GM23338 (cell line): ENCODE data around the gene FBXO39. TPM values are rescaled to one million over a fixed set of nuclear protein-coding genes. Genes with fewer than 3 reads are reported as not detected.

Source experiments
- ATAC-seq: fragments of 200-7000 bp; cut with Tn5 transposase; 3 replicates; pipeline ENCODE4 v1.9.1; 2020
- DNase-seq: peaks from one replicate; pipeline ENCODE4 v3.0.0-alpha.2; 2015; ENCODE audit warnings: low spot score
- H2AFZ ChIP-seq: fragments of 200-600 bp; sonication (generic); 2 replicates; pipeline ENCODE4 v1.8.0; 2016; ENCODE audit warnings: antibody characterized with exemption, mild to moderate bottlenecking, moderate library complexity
- H3F3A ChIP-seq: fragments of 200-600 bp; sonication (generic); replicated peaks from 2 replicates; pipeline ENCODE4 v1.8.0; 2017; ENCODE audit warnings: antibody characterized with exemption, mixed run types, low read depth
- H3K27ac ChIP-seq: fragments of 200-600 bp; sonication (generic); 2 replicates; pipeline ENCODE4 v1.6.1; 2016; ENCODE audit warnings: low read depth
- H3K27me3 ChIP-seq: fragments of 200-600 bp; sonication (generic); 2 replicates; pipeline ENCODE4 v1.8.0; 2016; ENCODE audit warnings: mild to moderate bottlenecking, mixed run types, moderate library complexity; ENCODE audit not compliant: insufficient read depth
- H3K36me3 ChIP-seq: fragments of 200-600 bp; sonication (generic); 2 replicates; pipeline ENCODE4 v1.8.0; 2016; ENCODE audit warnings: mild to moderate bottlenecking; ENCODE audit not compliant: insufficient read depth
- H3K4me1 ChIP-seq: fragments of 200-600 bp; sonication (generic); 2 replicates; pipeline ENCODE4 v1.8.0; 2016; ENCODE audit warnings: mild to moderate bottlenecking, moderate library complexity; ENCODE audit not compliant: insufficient read depth
- H3K4me2 ChIP-seq: fragments of 200-600 bp; sonication (generic); 2 replicates; pipeline ENCODE4 v1.7.1; 2017; ENCODE audit warnings: mixed run types
- H3K4me3 ChIP-seq: fragments of 200-600 bp; sonication (generic); 2 replicates; pipeline ENCODE4 v1.6.1; 2016; ENCODE audit warnings: mixed run types
- H3K79me2 ChIP-seq: fragments of 200-600 bp; sonication (generic); replicated peaks from 2 replicates; pipeline ENCODE4 v1.8.0; 2017; ENCODE audit warnings: mild to moderate bottlenecking; ENCODE audit not compliant: insufficient read depth
- H3K9me2 ChIP-seq: fragments of 200-600 bp; sonication (generic); 2 replicates; pipeline ENCODE4 v1.8.0; 2017; ENCODE audit not compliant: insufficient read depth
- H4K20me1 ChIP-seq: fragments of 200-600 bp; sonication (generic); replicated peaks from 2 replicates; pipeline ENCODE4 v1.8.0; 2017; ENCODE audit warnings: mild to moderate bottlenecking; ENCODE audit not compliant: insufficient read depth
- H3K27ac Mint-ChIP-seq: 2 replicates; pipeline ENCODE4 v1.8.0; 2020; ENCODE audit warnings: inconsistent platforms, mild to moderate bottlenecking, moderate library complexity, mixed read lengths
- H3K27me3 Mint-ChIP-seq: 3 replicates; pipeline ENCODE4 v1.8.0; 2022; ENCODE audit warnings: low read depth, mild to moderate bottlenecking, moderate library complexity, mixed read lengths, inconsistent platforms; ENCODE audit not compliant: insufficient read depth, poor library complexity
- H3K36me3 Mint-ChIP-seq: 3 replicates; pipeline ENCODE4 v1.8.0; 2021; ENCODE audit warnings: low read depth, mild to moderate bottlenecking, inconsistent platforms, moderate library complexity, mixed read lengths
- H3K4me1 Mint-ChIP-seq: 3 replicates; pipeline ENCODE4 v1.8.0; 2020; ENCODE audit warnings: mild to moderate bottlenecking, inconsistent platforms, mixed read lengths
- H3K4me3 Mint-ChIP-seq: 3 replicates; pipeline ENCODE4 v1.8.0; 2021; ENCODE audit warnings: moderate library complexity, mild to moderate bottlenecking, inconsistent platforms, mixed read lengths
- H3K9me3 Mint-ChIP-seq: 3 replicates; pipeline ENCODE4 v1.8.0; 2020; ENCODE audit warnings: moderate library complexity, mild to moderate bottlenecking, inconsistent platforms, mixed read lengths
- CREB1 ChIP-seq: fragments of 250-450 bp; sonication (Bioruptor Pico); IDR thresholded peaks from 2 replicates; pipeline ENCODE4 v1.5.0; 2020; ENCODE audit warnings: low read depth, mild to moderate bottlenecking, moderate library complexity
- CTCF ChIP-seq, 2 experiments: fragments of 200-600 bp in 1 of 2; sonication (generic) in 1 of 2; conservative IDR thresholded peaks; 2 replicates each; pipeline versions ENCODE4 v1.5.1 to v1.6.1; 2016 to 2017; ENCODE audit warnings: antibody characterized with exemption in 2 of 2, low read depth in 2 of 2, mild to moderate bottlenecking in 2 of 2, moderate library complexity in 1 of 2
- ETS1 ChIP-seq: IDR thresholded peaks from 2 replicates; pipeline ENCODE4 v1.6.1; 2016; ENCODE audit warnings: antibody characterized with exemption
- EZH2 ChIP-seq: fragments of 200-600 bp; sonication (generic); IDR thresholded peaks from one replicate; pipeline ENCODE4 v1.8.0; 2017; ENCODE audit warnings: antibody characterized with exemption, mild to moderate bottlenecking, low read depth; ENCODE audit not compliant: unreplicated experiment
- EZH2phosphoT487 ChIP-seq: fragments of 200-600 bp; sonication (generic); IDR thresholded peaks from one replicate; pipeline ENCODE4 v1.8.1; 2018; ENCODE audit warnings: antibody characterized with exemption; ENCODE audit not compliant: unreplicated experiment
- JUNB ChIP-seq: IDR thresholded peaks from one replicate; pipeline ENCODE4 v1.6.1; 2016; ENCODE audit warnings: antibody characterized with exemption; ENCODE audit not compliant: unreplicated experiment
- NANOG ChIP-seq: IDR thresholded peaks from 2 replicates; pipeline ENCODE4 v1.6.1; 2016; ENCODE audit warnings: antibody characterized with exemption, borderline replicate concordance
- POLR2AphosphoS5 ChIP-seq: IDR thresholded peaks from 2 replicates; pipeline ENCODE4 v1.6.1; 2016; ENCODE audit warnings: antibody characterized with exemption, low read depth
- REST ChIP-seq: IDR thresholded peaks from one replicate; pipeline ENCODE4 v1.6.1; 2018; ENCODE audit warnings: antibody characterized with exemption; ENCODE audit not compliant: unreplicated experiment
- STAT1 ChIP-seq: IDR thresholded peaks from one replicate; pipeline ENCODE4 v1.6.1; 2016; ENCODE audit warnings: antibody characterized with exemption; ENCODE audit not compliant: unreplicated experiment
- ZNF114 ChIP-seq: fragments of 250-450 bp; sonication (Bioruptor Pico); IDR thresholded peaks from 2 replicates; pipeline ENCODE4 v1.5.0; 2020; ENCODE audit warnings: mild to moderate bottlenecking, moderate library complexity
- ZNF331 ChIP-seq: fragments of 250-450 bp; sonication (Bioruptor Pico); IDR thresholded peaks from 2 replicates; pipeline ENCODE4 v1.5.0; 2020; ENCODE audit warnings: low read depth, mild to moderate bottlenecking, moderate library complexity
- ZNF462 ChIP-seq: fragments of 250-450 bp; sonication (Bioruptor Pico); IDR thresholded peaks from 2 replicates; pipeline ENCODE4 v1.5.0; 2020; ENCODE audit warnings: mild to moderate bottlenecking, moderate library complexity
- polyA plus RNA-seq: library from polyadenylated mRNA; unstranded; fragments of >200 nt; fragmentation: Nextera tagmentation; extraction: Ambion mirVana; gene quantifications from 2 replicates; pipeline ENCODE4 v1.2.1, GENCODE V29; 2016
- total RNA-seq: library from RNA; depleted of rRNA; stranded (reverse); fragments of >200 nt; shearing (Covaris generic); gene quantifications from 2 replicates; pipeline ENCODE4 v1.2.3, GENCODE V29; 2014

The FBXO39 gene
- total and polyA plus RNA-seq, 2 experiments from 2014 or later: not detected

- TF ChIP-seq CREB1 (CRISPR knock-in tag) (no peak), ZNF462 (CRISPR knock-in tag) (no peak), CTCF (conservative IDR thresholded peaks at IDR 0.05; ENCODE audit: low read depth in 2 of 2) (no peak), REST (no peak), ZNF114 (CRISPR knock-in tag) (no peak), EZH2phosphoT487 (no peak), ETS1 (no peak), POLR2AphosphoS5 (no peak), ZNF331 (no peak), NANOG (no peak), JUNB (no peak), STAT1 (no peak), EZH2 (no peak)
- Histone ChIP-seq H3K9me2 (no peaks in the 10 kb centered on the region), H4K20me1 (no peaks in the 10 kb centered on the region), H3K27ac (no peak overlapping the region), H3K27me3 (peaks cover 17% of the 10 kb centered on the region), H3K4me3 (no peak overlapping the region), H3F3A (no peaks in the 10 kb centered on the region), H3K36me3 (no peaks in the 10 kb centered on the region), H3K79me2 (no peaks in the 10 kb centered on the region), H3K4me1 (no peaks in the 10 kb centered on the region), H3K4me2 (no peak overlapping the region), H2AFZ (no peak overlapping the region)
- no peak overlapping the region for H3K4me3 Mint-ChIP-seq
- peaks cover 3% of the 10 kb centered on the region; the same call in 1 of the 3 replicates for H3K4me1 Mint-ChIP-seq
- peaks cover 10% of the 10 kb centered on the region for H3K27me3 Mint-ChIP-seq
- H3K27ac Mint-ChIP-seq: no peak overlapping the region
- no peaks in the 10 kb centered on the region for H3K36me3 Mint-ChIP-seq
- DNase-seq (no peak), ATAC-seq (no peak)
- H3K9me3 Mint-ChIP-seq: peaks cover 4% of the 10 kb centered on the region; the same call in 1 of the 3 replicates
Measured at GRCh38 chr17:6780886-6781285, 4.9 kb downstream of the FBXO39 start.
